Immature natural killer cell (primary cell): ENCODE data around the gene NRXN2. TPM values are rescaled to one million over a fixed set of nuclear protein-coding genes. Genes with fewer than 3 reads are reported as not detected.

ENCODE experiments used
- DNase-seq, 3 donors: peaks; one replicate each; pipeline ENCODE4 v3.0.0; 2022; ENCODE audit warnings: mixed read lengths in 1 of 3
- H3K27ac Mint-ChIP-seq, 6 donors: one replicate each; pipeline ENCODE4 v1.8.0; 2020; ENCODE audit warnings: mixed read lengths in 6 of 6, mild to moderate bottlenecking in 5 of 6, inconsistent platforms in 4 of 6, moderate library complexity in 3 of 6
- H3K27me3 Mint-ChIP-seq, 3 donors: one replicate each; pipeline ENCODE4 v1.8.0; 2020 to 2021; ENCODE audit warnings: low read depth in 3 of 3, mild to moderate bottlenecking in 3 of 3, mixed read lengths in 3 of 3, moderate library complexity in 3 of 3, inconsistent platforms in 1 of 3
- H3K36me3 Mint-ChIP-seq, 3 donors: one replicate each; pipeline ENCODE4 v1.8.0; 2020; ENCODE audit warnings: mixed read lengths in 3 of 3, inconsistent platforms in 2 of 3, mild to moderate bottlenecking in 2 of 3
- H3K4me1 Mint-ChIP-seq, 2 donors: one replicate each; pipeline ENCODE4 v1.8.0; 2020; ENCODE audit warnings: inconsistent platforms in 2 of 2, mild to moderate bottlenecking in 2 of 2, mixed read lengths in 2 of 2, moderate library complexity in 1 of 2
- H3K4me3 Mint-ChIP-seq, 5 donors: one replicate each; pipeline ENCODE4 v1.8.0; 2020; ENCODE audit warnings: mild to moderate bottlenecking in 5 of 5, mixed read lengths in 5 of 5, inconsistent platforms in 3 of 5, moderate library complexity in 3 of 5
- H3K9me3 Mint-ChIP-seq, 6 donors: one replicate each; pipeline ENCODE4 v1.8.0; 2020; ENCODE audit warnings: mild to moderate bottlenecking in 6 of 6, mixed read lengths in 6 of 6, inconsistent platforms in 4 of 6, moderate library complexity in 3 of 6
- polyA plus RNA-seq, 3 donors: library from polyadenylated mRNA; unstranded; fragments of 300-500 nt; fragmentation: Illumina TruSeq; gene quantifications; one replicate each; pipeline ENCODE4 v1.2.3, GENCODE V29; 2021

Gene NRXN2
- polyA plus RNA-seq, 3 donors from 2014 or later: 0.44 to 3.6 (median 3.2) TPM

DNA sequence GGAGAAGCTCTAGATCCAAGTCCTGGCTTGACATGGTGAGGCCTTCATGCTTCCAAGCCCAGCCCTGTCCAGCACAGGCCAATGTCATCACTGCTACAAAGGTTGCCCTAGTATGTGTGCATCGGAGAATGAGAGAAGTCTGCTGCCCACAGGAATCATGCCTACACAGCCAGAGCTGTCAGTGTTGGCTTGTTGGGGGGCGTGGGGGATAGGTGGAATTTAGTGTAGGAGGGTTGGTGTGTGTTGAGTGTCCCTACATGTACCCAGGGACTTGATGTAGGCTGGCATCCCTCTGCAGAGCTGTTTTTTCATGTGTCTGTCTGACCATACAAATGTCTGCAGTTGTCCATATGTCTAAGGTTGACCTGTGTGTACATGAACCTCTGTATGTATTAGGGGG, 94.4 kb downstream of the NRXN2 start:
- peaks cover 14 to 18% of the 10 kb centered on the region in 2 donors for H3K4me1 Mint-ChIP-seq
- no peaks in the 10 kb centered on the region for H3K9me3 Mint-ChIP-seq
- no peaks in the 10 kb centered on the region for H3K36me3 Mint-ChIP-seq
- H3K4me3 Mint-ChIP-seq: no peak overlapping the region
- H3K27me3 Mint-ChIP-seq: peaks cover 0 to 2% (median 0%) of the 10 kb centered on the region in 3 donors
- DNase-seq: no peak
- H3K27ac Mint-ChIP-seq: no peak overlapping the region

DNA sequence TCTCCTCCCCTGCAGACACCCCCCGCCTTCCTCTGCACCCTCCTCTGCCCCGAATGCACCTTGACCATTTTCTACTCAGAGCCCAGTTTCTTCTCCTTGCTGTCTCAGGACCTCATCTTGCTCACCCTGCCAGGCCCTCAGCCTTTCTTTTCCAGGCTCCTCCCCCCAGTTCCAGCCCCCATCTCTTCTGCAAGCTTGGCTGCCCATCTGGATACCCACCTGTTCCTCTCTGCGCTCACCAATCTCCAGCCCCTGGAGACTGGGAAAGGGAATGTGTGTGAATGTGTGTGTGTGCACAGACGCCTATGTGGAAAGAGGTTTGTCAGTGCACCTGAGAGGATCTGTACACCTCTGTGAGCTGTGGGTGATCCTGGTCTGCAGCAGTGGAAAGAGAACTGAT, 95.6 kb downstream of the NRXN2 start:
- DNase-seq: no peak
- Mint-ChIP-seq H3K9me3 (no peaks in the 10 kb centered on the region), H3K27ac (no peak overlapping the region), H3K36me3 (no peaks in the 10 kb centered on the region), H3K4me3 (no peak overlapping the region), H3K4me1 (peaks cover 7 to 11% of the 10 kb centered on the region in 2 donors), H3K27me3 (peaks cover 0 to 2% (median 0%) of the 10 kb centered on the region in 3 donors)

DNA sequence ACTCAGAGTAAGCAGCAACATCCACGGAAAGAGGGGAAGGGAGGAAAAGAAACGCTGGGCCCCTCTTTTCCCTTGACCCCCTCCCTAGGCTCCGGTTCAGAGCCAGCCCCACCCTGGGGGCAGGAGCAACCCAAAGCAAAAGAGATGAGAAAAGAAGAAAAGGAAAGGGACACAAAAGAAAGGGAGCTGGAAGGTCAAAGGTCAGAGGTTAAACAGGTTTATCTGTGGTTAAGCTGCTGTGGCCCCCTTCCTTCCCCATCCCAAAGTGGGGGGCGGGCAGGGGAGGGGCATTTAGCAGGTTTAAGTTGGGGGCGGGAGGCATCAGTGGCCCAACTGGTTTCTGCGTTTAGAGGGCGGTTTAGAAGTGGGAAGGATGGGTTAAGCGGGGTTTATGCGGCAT, 96.4 kb downstream of the NRXN2 start:
- DNase-seq: no peak
- Mint-ChIP-seq H3K9me3 (no peaks in the 10 kb centered on the region), H3K27ac (no peak overlapping the region), H3K4me3 (no peak overlapping the region), H3K4me1 (peaks cover 1 to 4% of the 10 kb centered on the region in 2 donors), H3K36me3 (no peaks in the 10 kb centered on the region), H3K27me3 (peaks cover 0 to 2% (median 0%) of the 10 kb centered on the region in 3 donors)

DNA sequence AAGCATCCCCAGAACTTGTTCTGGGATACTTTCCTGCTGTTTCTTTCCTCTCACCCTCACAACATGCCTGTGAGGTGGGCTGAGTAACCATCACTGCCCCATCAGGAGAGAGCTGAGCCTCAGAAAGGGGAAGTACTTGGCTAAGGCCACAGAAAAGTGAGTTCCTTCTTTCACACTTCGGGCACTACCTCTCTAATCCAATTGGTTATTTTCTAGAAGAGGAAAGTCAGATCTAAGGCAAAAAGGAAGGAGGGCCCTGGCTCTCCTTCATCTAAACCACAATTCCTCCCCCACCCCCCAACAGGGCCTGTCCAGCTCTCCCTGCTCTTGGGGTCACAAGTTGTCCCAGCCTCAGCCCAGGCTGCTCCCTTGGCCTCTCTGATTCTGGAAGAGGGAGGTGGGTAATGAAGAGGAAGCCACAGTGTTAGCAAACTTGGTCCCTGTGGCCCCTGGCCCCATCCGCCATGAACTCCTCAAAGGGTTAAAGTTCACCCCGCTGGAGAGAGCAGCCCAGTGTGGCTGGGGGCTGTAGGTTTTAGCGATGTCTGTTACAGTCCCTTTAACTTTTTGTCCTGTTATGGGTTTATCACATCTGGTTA, 98.0 kb downstream of the NRXN2 start:
- Mint-ChIP-seq H3K27ac (no peak overlapping the region), H3K36me3 (no peaks in the 10 kb centered on the region), H3K27me3 (peaks cover 0 to 2% (median 0%) of the 10 kb centered on the region in 3 donors), H3K4me1 (peaks cover 0 to 2% of the 10 kb centered on the region in 2 donors), H3K4me3 (no peak overlapping the region), H3K9me3 (no peaks in the 10 kb centered on the region)
- DNase-seq: no peak

DNA sequence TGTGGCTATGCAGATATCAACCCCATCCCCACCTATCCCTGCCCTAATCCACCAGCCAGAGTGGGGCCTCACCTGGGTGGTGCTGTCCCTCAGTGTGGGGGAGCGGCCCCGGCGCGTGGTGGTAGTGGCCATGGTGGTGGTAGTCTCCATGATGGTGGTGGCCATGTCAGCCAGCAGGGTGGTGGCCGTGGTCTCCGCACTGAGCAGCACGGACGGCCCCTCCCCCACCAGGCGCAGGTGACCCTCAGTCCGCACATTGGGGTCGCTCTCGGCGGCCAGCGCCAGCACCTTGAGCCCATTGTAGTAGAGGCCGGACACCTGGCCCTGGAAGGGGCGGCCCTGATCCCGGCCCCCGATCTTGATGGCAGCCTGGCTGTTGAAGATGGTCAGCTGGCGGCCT, 100.3 kb downstream of the NRXN2 start:
- Mint-ChIP-seq H3K36me3 (no peaks in the 10 kb centered on the region), H3K27me3 (peaks cover 0 to 2% (median 0%) of the 10 kb centered on the region in 3 donors), H3K4me3 (no peak overlapping the region), H3K27ac (peak overlapping the region in 1 of 6 donors; percentile 13), H3K4me1 (no peaks in the 10 kb centered on the region), H3K9me3 (no peaks in the 10 kb centered on the region)
- no peak for DNase-seq

- H3K27ac Mint-ChIP-seq: no peak overlapping the region
- H3K36me3 Mint-ChIP-seq: no peaks in the 10 kb centered on the region
- H3K27me3 Mint-ChIP-seq: peaks cover 0 to under 1% (median 0%) of the 10 kb centered on the region in 3 donors
- no peaks in the 10 kb centered on the region for H3K4me1 Mint-ChIP-seq
- no peak for DNase-seq
- no peak overlapping the region for H3K4me3 Mint-ChIP-seq
- H3K9me3 Mint-ChIP-seq: no peaks in the 10 kb centered on the region
These were observed 101.5 kb downstream of the NRXN2 start for GRCh38 chr11:64621283-64622019.

DNA sequence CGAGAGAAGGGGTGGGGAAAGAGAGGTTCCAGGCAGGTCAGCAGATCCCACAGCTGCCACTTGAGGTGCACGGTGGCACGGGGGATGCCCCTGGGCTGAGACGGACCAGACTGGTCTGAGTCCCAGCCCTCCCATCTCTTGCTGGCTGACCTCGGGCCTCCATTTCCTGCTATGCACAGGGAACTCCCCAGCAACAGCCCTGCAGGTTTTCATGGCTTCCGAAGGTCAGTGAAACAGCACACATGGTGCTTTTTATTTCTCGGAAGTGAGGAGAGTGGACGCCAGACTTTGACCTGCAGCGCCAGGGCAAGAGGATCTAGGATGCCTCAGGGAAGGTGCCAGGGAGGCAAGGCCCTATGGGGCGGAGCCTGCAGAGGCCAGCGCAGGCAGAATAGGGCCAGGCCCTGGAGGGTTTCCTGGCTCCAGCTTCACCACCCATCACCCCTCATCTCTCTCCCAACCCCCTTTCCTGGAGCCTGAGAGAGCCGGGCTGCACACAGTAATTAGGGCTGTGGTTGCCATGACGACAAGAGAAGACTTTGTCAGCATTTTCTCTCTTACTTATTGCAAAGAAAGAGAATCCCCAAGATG, 102.5 kb downstream of the NRXN2 start:
- Mint-ChIP-seq H3K27me3 (no peaks in the 10 kb centered on the region), H3K9me3 (no peaks in the 10 kb centered on the region), H3K27ac (no peak overlapping the region), H3K4me1 (no peaks in the 10 kb centered on the region), H3K4me3 (no peak overlapping the region), H3K36me3 (no peaks in the 10 kb centered on the region)
- no peak for DNase-seq

DNA sequence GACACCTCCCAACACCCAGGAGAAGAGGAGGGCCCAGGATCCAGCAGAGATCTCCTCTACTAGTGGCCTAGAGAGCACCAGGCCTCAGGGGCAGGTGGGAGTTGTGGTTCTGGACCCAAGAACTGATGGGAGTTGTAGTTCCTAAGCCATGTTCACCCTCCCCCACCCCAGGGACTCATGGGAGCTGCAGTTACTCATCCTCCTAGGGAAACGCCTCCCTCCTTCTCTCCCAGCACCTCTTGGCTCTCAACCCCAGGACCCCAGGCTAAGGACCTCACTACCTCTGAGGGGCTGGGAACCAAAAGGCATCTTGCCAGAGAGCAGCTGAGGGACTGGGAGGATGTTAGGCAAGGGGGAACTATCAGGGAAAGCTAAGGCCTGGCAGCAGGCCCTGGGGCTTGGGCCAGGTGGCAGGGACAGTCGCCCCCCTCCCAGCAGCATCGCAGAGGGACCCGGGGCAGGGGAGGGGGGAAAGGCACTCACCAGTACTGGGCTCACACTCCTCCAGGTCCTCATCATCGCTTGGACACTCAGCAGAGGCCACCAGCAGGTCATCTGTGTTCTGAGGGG, 103.1 kb downstream of the NRXN2 start:
- no peaks in the 10 kb centered on the region for H3K9me3 Mint-ChIP-seq
- H3K27me3 Mint-ChIP-seq: no peaks in the 10 kb centered on the region
- peak overlapping the region in 1 of 6 donors; percentile 45 for H3K27ac Mint-ChIP-seq
- no peak overlapping the region for H3K4me3 Mint-ChIP-seq
- DNase-seq: no peak
- H3K36me3 Mint-ChIP-seq: no peaks in the 10 kb centered on the region
- no peaks in the 10 kb centered on the region for H3K4me1 Mint-ChIP-seq

DNA sequence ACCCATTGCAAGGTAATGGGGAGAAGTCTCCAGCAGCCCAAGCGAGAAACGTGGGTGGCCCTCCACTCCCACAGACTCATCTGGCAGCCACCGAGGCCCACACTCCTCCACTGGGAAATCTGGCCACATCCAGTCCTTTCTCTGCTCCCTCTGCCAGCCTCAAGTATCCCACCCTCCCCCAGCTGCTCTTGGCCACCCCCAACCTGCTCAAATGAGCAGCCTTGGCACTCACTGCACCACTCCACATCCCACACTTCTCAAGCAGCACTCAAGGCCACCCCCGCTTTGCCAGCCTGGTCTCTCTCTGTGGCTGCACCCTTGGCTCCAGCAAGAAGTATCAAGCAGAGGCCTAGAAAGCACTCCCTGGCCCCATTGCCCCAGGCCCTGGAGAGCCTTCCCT, 103.8 kb downstream of the NRXN2 start:
- Mint-ChIP-seq H3K9me3 (no peaks in the 10 kb centered on the region), H3K4me3 (no peak overlapping the region), H3K27ac (peak overlapping the region in 1 of 6 donors; percentile 45), H3K4me1 (no peaks in the 10 kb centered on the region), H3K27me3 (no peaks in the 10 kb centered on the region), H3K36me3 (no peaks in the 10 kb centered on the region)
- DNase-seq: no peak

DNA sequence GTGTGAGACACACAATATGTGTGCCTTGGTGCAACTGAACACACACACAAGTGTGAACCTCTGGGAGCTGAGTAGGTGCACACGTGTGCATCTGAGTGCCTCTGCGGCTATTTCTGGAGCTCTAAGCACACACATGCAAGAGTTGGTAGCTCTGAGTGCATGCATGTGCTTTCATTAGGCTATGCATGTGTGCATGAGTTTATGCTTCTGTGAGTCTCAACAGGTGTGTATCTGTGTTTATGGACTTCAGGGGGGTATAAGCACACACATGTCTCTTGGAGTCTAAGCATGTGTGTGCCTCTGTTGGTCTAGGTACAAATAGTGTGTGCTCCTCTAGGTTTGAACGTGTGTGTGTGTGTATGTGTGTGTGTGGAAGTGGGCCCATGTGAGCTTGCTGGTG, 106.2 kb downstream of the NRXN2 start:
- H3K27ac Mint-ChIP-seq: no peak overlapping the region

GRCh38 chr11:64614917-64615316, 108.1 kb downstream of the NRXN2 start:
- DNase-seq: no peak

More for the DNA sequence above, 106.2 kb downstream of the NRXN2 start:
- Mint-ChIP-seq H3K9me3 (no peaks in the 10 kb centered on the region), H3K4me1 (no peaks in the 10 kb centered on the region), H3K36me3 (no peaks in the 10 kb centered on the region), H3K27me3 (no peaks in the 10 kb centered on the region), H3K4me3 (no peak overlapping the region)
- DNase-seq: no peak

DNA sequence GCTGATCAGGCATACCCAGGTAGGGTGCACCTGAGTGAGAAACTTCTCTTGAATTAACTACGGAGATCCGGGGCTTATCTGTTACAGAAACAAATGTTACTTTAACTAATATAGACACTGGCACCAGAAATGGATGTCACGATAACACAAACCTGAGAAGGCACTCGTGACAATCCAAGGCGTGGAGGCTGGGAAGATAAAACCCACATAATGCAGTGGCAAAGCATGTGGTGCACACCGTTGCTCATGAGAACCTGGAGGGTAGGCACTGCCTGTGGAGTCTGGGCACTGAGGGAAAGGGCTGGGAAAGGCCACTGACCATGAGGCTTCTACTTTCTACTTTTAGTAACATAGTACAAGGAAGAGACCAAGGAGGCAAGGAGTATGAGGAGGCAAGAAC, 109.3 kb downstream of the NRXN2 start:
- Mint-ChIP-seq H3K36me3 (no peaks in the 10 kb centered on the region), H3K27me3 (no peaks in the 10 kb centered on the region), H3K27ac (no peak overlapping the region), H3K4me1 (no peaks in the 10 kb centered on the region), H3K9me3 (no peaks in the 10 kb centered on the region), H3K4me3 (no peak overlapping the region)
- no peak for DNase-seq

More at GRCh38 chr11:64614917-64615316, 108.1 kb downstream of the NRXN2 start:
- Mint-ChIP-seq H3K27me3 (no peaks in the 10 kb centered on the region), H3K36me3 (no peaks in the 10 kb centered on the region), H3K27ac (no peak overlapping the region), H3K4me1 (no peaks in the 10 kb centered on the region), H3K4me3 (no peak overlapping the region), H3K9me3 (no peaks in the 10 kb centered on the region)

DNA sequence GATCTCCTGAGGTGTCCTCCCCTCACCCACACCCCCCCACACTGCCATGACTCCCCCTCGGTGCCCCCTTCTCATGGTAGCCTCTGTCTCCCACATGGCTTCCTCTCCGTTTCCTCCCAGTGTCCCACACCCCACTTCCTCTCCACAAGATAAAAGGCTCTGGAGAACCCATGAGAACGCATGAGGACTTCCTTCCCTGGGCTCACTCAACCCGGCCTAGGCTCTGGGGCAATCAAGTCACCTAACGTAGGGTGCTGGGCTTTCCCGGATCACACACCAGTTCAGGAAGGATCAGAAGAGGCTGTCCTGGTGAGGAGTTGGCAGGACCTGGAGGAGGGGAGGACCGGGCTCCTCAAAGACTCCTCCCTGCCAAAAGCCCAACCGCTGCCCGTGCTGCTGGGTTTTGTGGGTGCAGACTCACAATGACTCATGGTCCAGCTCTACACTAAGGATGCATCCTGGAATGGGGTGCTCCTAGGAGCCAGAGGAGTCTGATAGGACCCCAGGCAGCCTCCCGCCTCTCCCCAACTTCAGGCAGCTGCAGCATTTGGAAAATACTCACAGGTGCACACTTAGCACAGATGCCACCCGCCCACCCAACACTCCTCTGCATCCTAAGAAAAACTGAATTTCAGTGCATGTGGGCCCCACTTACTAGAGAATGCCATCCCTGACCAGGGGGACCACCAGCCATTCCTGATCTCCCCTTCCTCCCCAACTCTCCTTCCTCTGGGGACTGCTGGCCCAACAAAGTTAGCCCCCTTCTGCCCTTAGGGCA, 110.9 kb downstream of the NRXN2 start:
- Mint-ChIP-seq H3K27ac (no peak overlapping the region), H3K4me3 (no peak overlapping the region), H3K9me3 (no peaks in the 10 kb centered on the region), H3K36me3 (no peaks in the 10 kb centered on the region), H3K4me1 (no peaks in the 10 kb centered on the region), H3K27me3 (no peaks in the 10 kb centered on the region)
- no peak for DNase-seq

DNA sequence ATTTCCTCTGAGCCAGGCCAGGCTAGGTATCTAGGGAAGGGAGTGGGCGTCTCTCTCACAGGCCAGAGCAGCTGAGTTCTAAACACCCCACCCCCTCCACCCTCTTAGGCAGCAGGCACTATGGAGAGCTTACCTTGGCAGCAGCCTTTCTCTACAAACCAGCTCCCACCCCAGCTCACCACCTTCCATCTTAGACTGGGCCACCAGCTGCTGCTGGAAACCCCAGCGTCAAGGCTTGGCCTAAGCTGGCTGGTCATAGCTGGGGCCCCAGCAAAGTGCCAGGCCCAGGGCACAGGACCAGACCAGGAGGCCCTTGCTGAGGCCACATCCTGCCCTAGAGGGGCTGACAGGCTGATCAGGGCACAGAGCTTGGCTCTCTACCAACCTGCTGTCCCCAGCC, 111.8 kb downstream of the NRXN2 start:
- no peak overlapping the region for H3K4me3 Mint-ChIP-seq
- H3K4me1 Mint-ChIP-seq: no peaks in the 10 kb centered on the region
- H3K9me3 Mint-ChIP-seq: no peaks in the 10 kb centered on the region
- H3K36me3 Mint-ChIP-seq: no peaks in the 10 kb centered on the region
- H3K27ac Mint-ChIP-seq: no peak overlapping the region
- DNase-seq: no peak
- H3K27me3 Mint-ChIP-seq: no peaks in the 10 kb centered on the region
